BLaER1 (cell line): ENCODE data around the gene ZBTB5.

Experiments used
- H3K27ac ChIP-seq: shearing (Covaris generic); formaldehyde crosslinking; 2 replicates; pipeline ENCODE4 v1.8.1; 2022
- H3K27me3 ChIP-seq: shearing (Covaris generic); formaldehyde crosslinking; 2 replicates; pipeline ENCODE4 v1.8.1; 2022
- H3K36me3 ChIP-seq: shearing (Covaris generic); formaldehyde crosslinking; 2 replicates; pipeline ENCODE4 v1.8.1; 2022
- H3K4me1 ChIP-seq: shearing (Covaris generic); formaldehyde crosslinking; 2 replicates; pipeline ENCODE4 v1.8.1; 2022
- H3K4me2 ChIP-seq: shearing (Covaris generic); formaldehyde crosslinking; 2 replicates; pipeline ENCODE4 v1.8.1; 2022
- H3K4me3 ChIP-seq: shearing (Covaris generic); formaldehyde crosslinking; 2 replicates; pipeline ENCODE4 v1.8.1; 2022
- H3K9ac ChIP-seq: shearing (Covaris generic); formaldehyde crosslinking; 2 replicates; pipeline ENCODE4 v1.8.1; 2022
- H3K9me3 ChIP-seq: shearing (Covaris generic); formaldehyde crosslinking; 2 replicates; pipeline ENCODE4 v1.8.1; 2022
- H4K20me1 ChIP-seq: shearing (Covaris generic); formaldehyde crosslinking; 2 replicates; pipeline ENCODE4 v1.8.1; 2022
- Cebpa-rat ChIP-seq: shearing (Covaris generic); IDR thresholded peaks from 2 replicates; pipeline ENCODE4 v1.8.1; 2022

ZBTB5 gene

DNA sequence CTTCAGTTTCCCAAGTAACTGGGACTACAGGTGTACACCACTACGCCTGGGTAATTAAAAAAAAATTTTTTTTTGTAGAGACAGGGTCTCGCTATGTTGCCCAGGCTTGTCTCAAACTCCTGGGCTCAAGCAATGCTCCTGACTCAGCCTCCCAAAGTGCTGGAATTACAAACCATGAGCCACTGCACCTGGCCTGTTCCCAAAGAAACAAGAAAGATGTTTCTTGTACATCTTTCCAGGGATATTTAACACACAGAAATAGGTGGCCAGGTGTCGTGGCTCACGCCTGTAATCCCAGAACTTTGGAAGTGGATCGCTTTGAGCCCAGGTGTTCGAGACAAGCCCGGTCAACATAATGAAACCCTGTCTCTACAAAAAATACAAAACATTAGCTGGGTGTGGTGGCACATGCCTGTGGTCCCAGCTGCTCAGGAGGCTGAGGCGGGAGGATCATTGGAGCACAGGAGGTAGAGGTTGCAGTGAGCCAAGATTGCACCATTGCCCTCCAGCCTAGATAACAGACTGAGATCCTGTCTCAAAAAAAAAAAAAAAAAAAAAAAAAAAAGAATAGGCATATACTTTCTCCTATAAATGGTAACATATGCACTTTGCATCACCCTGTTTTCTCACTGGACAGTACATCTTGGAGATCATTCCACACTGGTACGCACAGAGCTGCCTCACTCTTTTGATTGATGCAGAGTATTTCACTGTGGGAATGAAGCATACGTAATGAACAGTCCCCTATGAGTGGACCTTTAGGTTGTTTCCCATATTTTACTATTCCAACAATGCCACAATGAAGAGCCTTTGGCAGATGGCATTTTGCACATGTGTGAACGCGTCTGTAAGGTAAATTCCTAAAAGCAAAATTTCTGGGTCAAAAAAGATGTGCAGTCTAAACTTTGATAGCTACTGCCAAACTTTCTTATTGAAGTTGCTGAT is 44.7 kb downstream of the ZBTB5 start:
- no peak for TF ChIP-seq Cebpa-rat
- H4K20me1 ChIP-seq, result peaks cover 25% of the 10 kb centered on the region
- no peak overlapping the region for H3K27ac ChIP-seq
- H3K27me3 ChIP-seq, result no peaks in the 10 kb centered on the region
- no peaks in the 10 kb centered on the region for H3K9me3 ChIP-seq
- H3K36me3 ChIP-seq, result peaks cover 14% of the 10 kb centered on the region
- no peak overlapping the region for H3K9ac ChIP-seq
- H3K4me3 ChIP-seq, result no peak overlapping the region
- H3K4me1 ChIP-seq, result peaks cover 78% of the 10 kb centered on the region
- H3K4me2 ChIP-seq, result peak overlapping the region; percentile 46

DNA sequence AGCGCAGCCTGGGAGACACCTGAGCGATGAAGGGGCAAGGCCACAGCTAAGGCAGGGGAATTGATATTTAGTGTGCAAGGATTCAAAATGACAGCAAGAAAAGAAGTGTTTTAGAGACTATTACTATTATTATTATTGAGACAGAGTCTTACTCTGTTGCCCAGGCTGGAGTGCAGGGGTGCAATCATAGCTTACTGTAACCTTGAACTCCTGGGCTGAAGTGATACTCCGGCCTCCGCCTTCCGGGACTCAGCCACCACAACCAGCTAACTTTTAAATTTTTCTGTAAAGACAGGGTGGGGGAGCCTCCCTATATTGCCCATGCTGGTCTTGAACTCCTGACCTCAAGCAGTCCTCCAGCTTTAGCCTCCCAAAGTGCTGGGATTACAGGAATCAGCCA is 46.0 kb downstream of the ZBTB5 start:
- Histone ChIP-seq H3K9me3 (no peaks in the 10 kb centered on the region), H3K4me3 (no peak overlapping the region), H3K9ac (no peak overlapping the region), H3K36me3 (peaks cover under 1% of the 10 kb centered on the region; the same call in 1 of the 2 replicates), H3K4me1 (peaks cover 82% of the 10 kb centered on the region), H3K27me3 (no peaks in the 10 kb centered on the region), H4K20me1 (peaks cover 12% of the 10 kb centered on the region), H3K4me2 (peak overlapping the region; percentile 46), H3K27ac (no peak overlapping the region)
- no peak for TF ChIP-seq Cebpa-rat

DNA sequence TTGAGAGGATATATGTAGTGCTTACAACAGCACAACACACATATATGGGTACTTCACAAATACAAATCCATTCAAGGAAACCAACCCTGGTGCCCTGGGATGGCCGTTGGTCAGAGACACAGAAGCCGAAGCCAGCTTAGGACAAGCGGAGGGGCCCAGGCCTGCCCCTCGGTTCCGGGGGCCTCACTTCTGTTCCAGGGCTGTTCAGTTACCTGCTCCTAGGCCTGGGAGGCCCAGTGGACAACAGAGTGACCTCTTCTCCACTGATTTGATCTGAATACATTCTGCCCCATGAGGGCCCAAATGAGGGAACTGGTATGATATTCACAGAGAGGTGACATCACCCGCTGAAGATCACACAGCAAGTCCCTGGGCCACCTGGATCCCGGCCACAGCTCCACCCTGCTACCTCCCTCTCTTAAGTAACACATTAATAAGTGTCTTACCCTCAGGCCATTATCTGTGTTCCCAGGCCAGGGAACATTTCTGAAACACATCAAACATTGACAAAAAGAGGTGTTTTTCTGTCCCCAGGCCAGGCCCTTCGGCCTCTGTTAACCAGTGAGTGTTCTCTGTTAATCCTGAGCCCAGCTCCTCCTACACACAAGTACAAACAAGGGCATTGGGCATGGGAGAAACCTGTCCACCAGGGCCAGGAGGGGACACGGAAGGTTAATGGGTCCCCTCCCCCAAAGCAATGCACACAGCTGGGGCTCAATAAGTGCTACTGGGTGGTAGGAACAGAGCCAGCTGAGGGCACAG is 47.2 kb downstream of the ZBTB5 start:
- no peak overlapping the region for H3K4me2 ChIP-seq
- H3K9ac ChIP-seq, result no peak overlapping the region
- no peak overlapping the region for H3K27ac ChIP-seq

DNA sequence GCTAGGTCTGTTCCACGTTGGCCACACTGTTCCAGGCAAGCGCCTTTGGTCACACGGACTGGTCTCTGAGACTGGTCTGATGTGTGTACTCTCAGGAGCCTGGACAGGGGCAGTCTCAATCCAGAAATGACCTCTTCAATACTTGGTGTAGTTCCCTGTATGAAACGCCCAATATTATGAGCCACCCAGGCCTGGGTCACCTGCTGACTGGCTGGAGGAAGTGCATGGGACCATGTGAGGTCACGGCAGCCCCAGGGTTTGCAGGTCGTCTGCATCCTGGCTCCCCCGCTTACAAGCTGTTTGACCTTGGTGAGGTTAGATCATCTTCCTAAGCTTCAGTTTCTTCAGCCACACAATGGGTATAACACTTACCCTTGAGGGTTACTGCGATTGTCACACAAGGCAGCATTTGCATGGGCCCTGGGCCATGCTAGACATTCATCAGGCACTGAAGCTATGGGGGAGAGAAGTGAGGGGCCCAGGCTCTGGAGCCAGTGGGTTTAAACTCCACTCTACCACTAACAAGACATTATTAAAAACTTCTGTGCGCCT is 47.9 kb downstream of the ZBTB5 start:
- Histone ChIP-seq H3K36me3 (no peaks in the 10 kb centered on the region), H4K20me1 (no peaks in the 10 kb centered on the region), H3K27me3 (no peaks in the 10 kb centered on the region), H3K9me3 (no peaks in the 10 kb centered on the region), H3K4me1 (peaks cover 88% of the 10 kb centered on the region), H3K9ac (no peak overlapping the region), H3K4me2 (no peak overlapping the region), H3K4me3 (no peak overlapping the region), H3K27ac (no peak overlapping the region)
- TF ChIP-seq Cebpa-rat, result no peak

More for the DNA sequence above, 47.2 kb downstream of the ZBTB5 start:
- Histone ChIP-seq H3K36me3 (no peaks in the 10 kb centered on the region), H3K9me3 (no peaks in the 10 kb centered on the region), H3K4me1 (peaks cover 82% of the 10 kb centered on the region), H3K4me3 (no peak overlapping the region), H3K27me3 (no peaks in the 10 kb centered on the region), H4K20me1 (peaks cover under 1% of the 10 kb centered on the region; the same call in 1 of the 2 replicates)
- no peak for TF ChIP-seq Cebpa-rat

DNA sequence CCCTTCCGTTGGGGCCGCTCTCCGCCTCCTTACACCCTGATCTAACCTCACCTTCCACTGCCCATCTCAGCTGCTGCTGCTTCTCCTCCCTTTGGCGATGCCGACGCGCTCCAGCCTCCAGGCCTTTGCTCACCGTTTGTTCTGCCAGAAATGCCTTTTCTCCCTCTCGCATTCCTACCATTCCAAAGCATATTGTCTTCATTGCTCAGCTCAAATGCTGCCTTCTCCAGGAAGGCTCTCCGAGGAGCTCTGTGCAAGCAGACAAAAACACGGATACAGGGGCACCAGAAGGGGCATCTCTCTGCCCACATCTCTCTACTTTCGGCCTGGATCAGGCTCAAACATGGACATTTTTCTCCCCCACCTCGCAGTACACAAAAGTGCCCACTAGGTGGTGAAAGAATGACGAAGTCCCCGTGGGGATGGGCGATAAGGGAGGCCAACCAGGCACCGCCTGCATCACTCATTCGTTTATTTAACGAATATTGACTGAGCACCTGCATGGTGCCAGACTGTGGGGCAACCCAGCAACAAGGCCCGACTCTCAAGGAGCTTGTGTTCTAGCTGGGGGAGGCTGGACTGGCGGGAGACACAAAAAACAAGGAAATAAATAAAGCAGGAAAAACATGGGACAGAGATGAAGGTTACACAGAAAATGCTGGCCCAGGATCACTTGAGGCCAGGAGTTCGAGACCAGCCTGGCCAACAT is 50.1 kb downstream of the ZBTB5 start:
- peak overlapping the region; percentile 62; the same call in 1 of the 2 replicates for H3K27ac ChIP-seq
- H4K20me1 ChIP-seq, result no peaks in the 10 kb centered on the region
- H3K36me3 ChIP-seq, result no peaks in the 10 kb centered on the region
- no peak overlapping the region for H3K4me3 ChIP-seq
- no peak for TF ChIP-seq Cebpa-rat
- H3K4me1 ChIP-seq, result peaks cover 95% of the 10 kb centered on the region
- no peaks in the 10 kb centered on the region for H3K27me3 ChIP-seq
- peak overlapping the region; percentile 42; the same call in 1 of the 2 replicates for H3K9ac ChIP-seq
- no peaks in the 10 kb centered on the region for H3K9me3 ChIP-seq
- peak overlapping the region; percentile 75 for H3K4me2 ChIP-seq

DNA sequence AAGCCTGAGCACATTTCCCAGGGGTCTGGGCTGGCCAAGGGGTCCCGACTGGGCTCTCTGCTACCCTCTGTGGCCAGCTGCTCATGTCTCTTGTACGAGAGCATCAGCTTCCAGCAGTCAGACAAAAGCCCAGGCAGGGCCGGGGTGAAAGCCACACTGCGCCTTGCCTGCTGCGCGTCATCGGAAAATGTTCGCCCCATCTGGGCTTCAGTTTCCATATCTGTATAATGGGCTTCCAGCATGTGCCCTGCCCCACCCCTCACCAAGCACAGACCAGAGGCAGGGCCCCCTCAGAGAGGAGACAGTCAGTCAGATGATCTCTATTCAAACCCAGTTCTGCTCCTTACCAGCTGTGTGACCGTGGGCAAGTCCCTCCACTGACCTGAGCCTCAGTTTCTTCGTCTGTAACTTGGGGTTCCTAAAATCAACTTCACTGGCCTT is 50.7 kb downstream of the ZBTB5 start:
- Histone ChIP-seq H3K4me2 (peak overlapping the region; percentile 75), H3K9ac (peak overlapping the region; percentile 32; the same call in 1 of the 2 replicates), H3K27me3 (no peaks in the 10 kb centered on the region), H3K36me3 (no peaks in the 10 kb centered on the region), H3K4me3 (no peak overlapping the region), H3K27ac (peak overlapping the region; percentile 62; the same call in 1 of the 2 replicates), H3K9me3 (no peaks in the 10 kb centered on the region), H4K20me1 (no peaks in the 10 kb centered on the region), H3K4me1 (peaks cover 95% of the 10 kb centered on the region)
- no peak for TF ChIP-seq Cebpa-rat

DNA sequence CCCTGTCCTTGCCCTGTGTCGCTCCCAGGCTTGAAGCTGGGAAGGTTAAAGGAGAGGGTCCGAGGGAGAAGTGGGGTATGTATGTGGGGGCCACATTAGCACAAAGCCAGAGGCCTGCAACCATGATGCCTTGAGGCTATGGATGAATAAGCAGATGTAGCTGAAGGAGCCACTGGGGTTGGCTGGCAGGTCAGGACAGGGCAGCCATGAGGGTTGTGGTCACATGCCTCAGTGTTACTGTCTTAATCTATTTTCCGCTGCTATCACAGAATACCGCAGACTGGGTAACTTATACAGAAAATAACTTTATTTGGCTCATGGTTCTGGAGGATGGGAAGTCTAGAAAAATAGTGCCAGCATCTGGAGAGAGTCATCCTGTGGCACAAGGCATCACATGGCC is 51.9 kb downstream of the ZBTB5 start:
- H3K4me3 ChIP-seq, result no peak overlapping the region
- peaks cover 95% of the 10 kb centered on the region for H3K4me1 ChIP-seq
- no peaks in the 10 kb centered on the region for H3K9me3 ChIP-seq
- H3K27ac ChIP-seq, result no peak overlapping the region; the same call in 1 of the 2 replicates
- H4K20me1 ChIP-seq, result no peaks in the 10 kb centered on the region
- peak overlapping the region; percentile 75 for H3K4me2 ChIP-seq
- no peak for TF ChIP-seq Cebpa-rat
- H3K36me3 ChIP-seq, result no peaks in the 10 kb centered on the region
- no peak overlapping the region for H3K9ac ChIP-seq
- H3K27me3 ChIP-seq, result no peaks in the 10 kb centered on the region

DNA sequence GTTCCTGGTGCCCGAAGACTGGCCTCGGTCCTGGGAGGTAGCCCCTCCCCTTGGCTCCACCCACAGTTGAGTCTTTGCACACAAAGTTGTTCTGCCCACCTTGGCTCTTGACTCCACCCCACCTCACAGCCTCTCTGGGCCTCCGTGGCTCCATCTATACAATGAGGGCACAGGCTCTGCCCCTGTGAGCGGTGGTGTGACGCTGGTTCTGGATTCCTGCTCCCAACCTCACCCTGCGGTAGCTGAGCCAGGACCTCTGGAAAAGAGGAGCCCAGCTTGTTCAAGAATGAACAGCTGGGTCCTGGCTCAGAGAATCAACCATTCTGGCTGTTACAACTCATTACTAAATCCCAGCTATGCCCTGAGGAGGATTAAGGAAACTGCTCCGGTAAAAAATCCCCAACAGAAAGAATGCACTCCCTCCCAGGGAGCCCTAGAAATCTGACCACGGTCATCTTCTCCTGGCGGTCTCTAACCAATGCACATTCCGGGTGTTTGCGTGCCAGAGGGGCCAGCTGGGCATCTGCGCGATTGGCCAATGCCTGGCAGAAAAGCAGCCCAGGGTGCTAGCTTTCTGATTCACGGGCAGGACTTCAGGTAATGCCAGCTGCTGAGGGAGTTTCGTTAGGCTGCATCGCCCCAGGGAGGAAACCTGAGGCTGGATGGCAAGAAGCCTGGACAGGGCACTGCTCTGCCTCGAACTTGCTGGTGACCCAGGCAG is 52.7 kb downstream of the ZBTB5 start:
- peak overlapping the region; percentile 64; the same call in 1 of the 2 replicates for H3K9ac ChIP-seq
- peaks cover 95% of the 10 kb centered on the region for H3K4me1 ChIP-seq
- H3K4me2 ChIP-seq, result peak overlapping the region; percentile 75
- H3K27me3 ChIP-seq, result no peaks in the 10 kb centered on the region
- H3K9me3 ChIP-seq, result no peaks in the 10 kb centered on the region
- peak overlapping the region; percentile 82 for H3K27ac ChIP-seq
- TF ChIP-seq Cebpa-rat, result no peak
- no peaks in the 10 kb centered on the region for H4K20me1 ChIP-seq
- H3K36me3 ChIP-seq, result no peaks in the 10 kb centered on the region
- no peak overlapping the region for H3K4me3 ChIP-seq
